ENCODE data around the gene HOXC4.
"Not testable (repeated sequence)": the region's sequence is repeated elsewhere in the genome, so short reads cannot be mapped to it uniquely, and the experiment has no call there.

Gene HOXC4

GRCh38 chr12:54042033-54042432 is 11.6 kb upstream of the HOXC4 start:
- not testable (repeated sequence) for DNase-seq

- no peak for DNase-seq
These were observed 10.4 kb upstream of the HOXC4 start for GRCh38 chr12:54042970-54043853.

- DNase-seq: no peak
These were observed 9.1 kb upstream of the HOXC4 start for GRCh38 chr12:54044425-54045103.

GRCh38 chr12:54045401-54045800 is 8.2 kb upstream of the HOXC4 start:
- no peak for DNase-seq

GRCh38 chr12:54045868-54046521 is 7.6 kb upstream of the HOXC4 start:
- no peak for DNase-seq

- no peak for DNase-seq
These were observed 6.9 kb upstream of the HOXC4 start for GRCh38 chr12:54046809-54047159.

GRCh38 chr12:54047160-54047963 is 6.3 kb upstream of the HOXC4 start:
- no peak for DNase-seq

GRCh38 chr12:54047964-54048303 is 5.7 kb upstream of the HOXC4 start:
- no peak for DNase-seq

GRCh38 chr12:54048406-54049093 is 5.1 kb upstream of the HOXC4 start:
- no peak for DNase-seq

GRCh38 chr12:54049108-54049507 is 4.5 kb upstream of the HOXC4 start:
- DNase-seq: no peak

- no peak for DNase-seq
These were observed 3.2 kb upstream of the HOXC4 start for GRCh38 chr12:54050482-54050810.

- no peak for DNase-seq
These were observed 2.4 kb upstream of the HOXC4 start for GRCh38 chr12:54051026-54051842.

- DNase-seq: no peak
These were observed 1.7 kb upstream of the HOXC4 start for GRCh38 chr12:54051874-54052437.

GRCh38 chr12:54052438-54053002 is 1.1 kb upstream of the HOXC4 start:
- no peak for DNase-seq

- no peak for DNase-seq
These were observed 458 bp upstream of the HOXC4 start for GRCh38 chr12:54053003-54053750.

- no peak for DNase-seq
These were observed 1.1 kb downstream of the HOXC4 start for GRCh38 chr12:54054742-54055194.

GRCh38 chr12:54055552-54055951 is 1.9 kb downstream of the HOXC4 start:
- no peak for DNase-seq

GRCh38 chr12:54056110-54056509 is 2.5 kb downstream of the HOXC4 start:
- DNase-seq: no peak

- DNase-seq: no peak
These were observed 4.6 kb downstream of the HOXC4 start for GRCh38 chr12:54058128-54058768.

- no peak for DNase-seq
These were observed 6.0 kb downstream of the HOXC4 start for GRCh38 chr12:54059668-54060067.
